HG03575 (cell line): ENCODE measurements around the gene CDK15.

ENCODE experiments used
- ATAC-seq: cut with Tn5 transposase; IDR thresholded peaks from one replicate; pipeline ENCODE4 v1.9.1; 2021; ENCODE audit not compliant: unreplicated experiment, insufficient number of reproducible peaks, low FRiP score; ENCODE audit errors: extremely low read depth

The CDK15 gene

DNA sequence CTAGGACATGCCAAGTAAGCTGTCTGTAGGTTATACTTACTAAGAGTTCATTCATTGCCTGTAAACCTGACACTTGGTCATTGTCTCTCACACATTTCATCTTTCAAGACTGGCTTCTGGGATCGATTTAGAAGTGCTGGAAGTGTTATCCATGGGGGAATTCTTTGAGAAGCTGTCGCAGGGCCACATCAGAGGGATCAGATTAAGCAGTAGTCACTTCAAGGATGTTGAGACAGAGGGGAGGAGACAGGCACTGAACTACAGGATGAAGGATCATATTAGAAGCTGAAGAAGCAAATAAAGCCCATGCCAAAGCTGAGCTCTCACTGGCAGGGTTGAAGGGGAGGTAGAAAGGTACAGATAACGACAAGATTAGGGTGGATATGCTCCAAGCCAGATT lies 49.0 kb downstream of the CDK15 start:
- ATAC-seq, result no peak

DNA sequence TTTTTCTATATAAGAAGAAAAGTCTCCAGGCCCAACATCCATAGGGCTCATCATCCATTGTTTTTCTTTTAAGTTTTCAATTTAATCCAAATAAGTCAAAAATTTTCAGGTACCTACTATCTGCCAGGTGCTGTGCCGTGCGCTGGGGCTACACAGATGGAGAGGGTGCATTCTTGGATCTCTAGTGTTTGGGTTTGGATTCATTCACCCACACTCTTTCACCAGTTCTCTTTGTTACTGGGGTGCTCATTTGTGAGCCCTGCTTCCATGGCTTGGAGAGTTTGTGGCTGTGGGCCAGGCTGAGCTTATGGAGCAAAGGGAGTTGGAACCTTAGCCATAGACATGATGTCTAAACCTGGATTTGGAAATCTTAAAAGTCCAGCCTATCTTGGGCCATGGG lies 51.0 kb downstream of the CDK15 start:
- ATAC-seq, result no peak

DNA sequence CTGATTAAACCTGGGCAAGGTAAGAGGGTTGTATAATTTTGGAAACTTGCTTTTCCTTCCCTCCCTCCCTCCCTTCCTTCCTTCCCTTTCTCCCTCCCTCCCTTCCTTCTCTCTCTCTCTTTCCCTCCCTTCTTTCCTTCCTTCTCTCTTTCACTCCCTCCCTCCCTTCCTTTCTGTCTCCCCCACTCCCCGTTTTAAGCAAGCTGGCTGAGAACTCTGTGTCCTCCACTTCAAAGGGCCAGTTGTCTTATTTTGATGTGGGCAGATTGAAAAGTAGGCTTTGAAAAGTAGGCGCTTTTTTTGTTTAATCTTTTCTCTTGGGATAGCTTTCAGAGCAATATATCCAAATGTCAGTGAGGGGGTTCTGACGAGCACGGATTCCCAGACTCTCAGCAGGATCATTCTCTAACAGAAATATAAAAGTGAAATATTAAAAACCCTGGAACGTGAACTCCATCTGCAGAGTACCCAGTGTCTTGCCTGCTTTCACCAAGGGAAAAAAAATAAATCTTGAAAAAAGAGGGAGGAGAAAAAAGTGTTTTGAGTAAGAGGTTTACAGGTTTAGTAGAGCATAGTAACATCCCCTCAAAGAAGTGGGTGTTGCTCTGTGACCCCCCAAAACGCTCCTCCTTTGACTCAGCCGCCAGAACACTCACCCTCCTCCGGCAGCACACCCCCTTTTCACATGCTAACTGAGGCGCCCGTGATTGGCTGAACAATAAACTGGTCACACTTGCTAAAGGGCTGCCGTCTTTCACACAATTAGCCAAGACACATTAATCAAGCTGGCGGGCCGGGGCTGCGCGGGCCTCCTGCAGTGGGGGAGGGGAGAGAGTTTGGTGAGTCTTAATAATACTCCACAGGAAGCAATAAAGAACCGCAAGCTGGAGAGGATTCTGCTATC lies 52.2 kb downstream of the CDK15 start:
- ATAC-seq, result no peak

DNA sequence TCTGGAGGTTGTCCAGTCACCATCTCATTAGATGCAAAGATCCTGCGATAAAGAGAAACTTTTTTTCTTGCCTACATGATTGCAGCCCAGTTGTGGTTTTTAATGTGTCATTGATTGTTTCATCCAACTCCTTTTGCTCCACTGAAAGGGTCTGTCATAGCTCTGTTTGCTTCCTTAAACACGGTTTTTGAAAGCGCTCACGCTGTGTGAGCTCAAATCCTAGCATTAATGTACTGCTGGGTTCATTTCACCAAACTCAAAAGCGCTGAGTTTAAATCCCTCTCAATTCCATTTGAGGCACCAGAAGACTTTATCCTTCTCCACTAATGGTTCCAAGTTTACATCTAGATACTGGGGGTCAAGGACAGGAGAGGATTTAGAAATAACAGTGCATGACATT lies 53.6 kb downstream of the CDK15 start:
- no peak for ATAC-seq

DNA sequence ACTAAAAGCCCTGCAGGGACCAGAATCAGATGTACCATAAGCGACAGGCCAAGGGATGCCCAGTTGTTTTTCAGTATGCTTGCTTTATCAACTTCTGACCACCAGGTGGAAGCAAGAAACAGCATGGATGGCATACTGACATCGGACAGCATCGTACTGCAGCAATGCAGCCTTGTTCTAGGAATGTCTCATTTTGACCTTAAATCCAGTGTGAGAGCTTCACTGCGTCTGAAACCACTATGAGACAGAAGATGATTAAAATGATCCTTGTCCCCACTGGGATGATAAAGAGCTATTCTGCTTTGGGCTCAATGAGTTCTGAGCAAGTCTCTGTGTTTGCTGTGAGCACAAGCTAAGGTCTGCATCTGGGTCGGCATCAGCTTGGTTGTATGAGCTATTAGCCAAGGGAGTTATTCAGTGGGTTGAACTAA lies 54.3 kb downstream of the CDK15 start:
- no peak for ATAC-seq

DNA sequence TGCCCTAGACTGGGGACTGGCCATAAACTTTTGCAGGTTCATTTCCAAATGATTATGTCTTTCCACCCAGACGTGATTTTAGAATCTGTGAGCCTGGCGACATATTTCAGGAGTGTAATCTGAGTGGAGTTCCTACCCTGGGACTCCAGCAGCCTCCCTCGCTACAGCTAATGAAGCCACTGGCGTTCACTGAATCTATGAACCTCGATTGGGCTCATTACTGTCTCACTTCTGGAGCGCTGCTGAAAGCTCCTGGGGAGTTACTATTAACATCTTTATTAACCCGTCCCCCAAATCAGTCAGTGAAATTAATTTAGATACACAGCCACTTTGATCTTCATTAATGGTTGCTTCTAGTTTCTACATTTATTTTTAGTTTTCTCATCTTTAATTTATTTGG lies 56.5 kb downstream of the CDK15 start:
- no peak for ATAC-seq

DNA sequence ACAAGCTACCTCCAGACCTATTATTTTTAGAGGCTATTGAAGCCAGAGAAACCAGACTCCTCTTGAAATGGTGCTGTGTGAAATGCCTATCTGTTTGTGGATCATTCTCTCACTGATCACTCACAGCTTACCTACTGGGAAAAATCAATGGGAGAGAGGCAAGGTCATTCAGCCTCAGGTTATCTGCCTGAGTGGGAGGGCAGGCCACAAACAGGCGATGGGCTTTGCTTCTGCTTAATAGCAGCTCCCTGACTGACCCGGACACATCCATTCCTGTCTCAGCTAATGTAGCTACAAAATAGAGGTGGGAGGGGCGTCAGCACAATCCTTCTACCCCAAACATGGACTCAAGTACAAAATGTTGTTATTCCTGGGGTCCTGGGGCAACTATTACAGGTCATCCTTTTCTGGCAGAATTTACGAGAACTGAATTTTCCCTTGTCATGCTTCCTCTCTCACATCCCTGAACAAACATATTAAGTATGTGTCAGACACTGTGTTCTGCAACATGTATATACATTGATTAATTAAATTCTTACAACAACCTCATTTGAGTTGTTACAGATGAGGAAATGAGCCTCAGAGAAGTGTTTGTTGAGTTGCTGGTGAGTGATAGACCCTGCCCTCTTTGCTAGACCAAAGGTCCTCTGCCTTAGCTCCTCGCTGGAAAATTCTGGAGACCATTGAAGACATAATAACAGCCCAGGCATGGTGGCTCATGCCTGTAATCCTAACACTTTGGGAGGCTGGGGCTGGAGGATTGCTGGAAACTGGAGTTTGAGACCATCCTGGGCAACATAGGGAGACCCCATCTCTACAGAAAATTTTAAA lies 60.5 kb downstream of the CDK15 start:
- no peak for ATAC-seq

DNA sequence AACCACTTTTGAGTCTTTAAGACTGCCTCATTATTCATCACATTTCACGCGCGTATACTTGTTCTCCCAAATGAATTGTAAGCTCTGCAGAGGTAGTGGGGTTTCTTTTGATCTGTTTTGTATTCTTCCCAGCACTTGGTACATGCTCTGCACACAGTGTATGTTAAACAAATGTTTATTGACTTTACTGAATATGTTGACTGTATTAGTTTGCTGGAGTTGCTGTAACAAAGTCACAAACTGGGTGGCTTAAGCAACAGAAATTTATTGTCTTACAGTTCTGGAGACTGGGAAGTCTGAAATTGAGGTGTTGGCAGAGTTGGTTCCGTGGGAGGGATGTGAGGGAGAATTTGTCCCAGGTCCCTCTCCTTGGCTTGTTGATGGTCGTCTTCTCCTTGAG lies 65.1 kb downstream of the CDK15 start:
- no peak for ATAC-seq

DNA sequence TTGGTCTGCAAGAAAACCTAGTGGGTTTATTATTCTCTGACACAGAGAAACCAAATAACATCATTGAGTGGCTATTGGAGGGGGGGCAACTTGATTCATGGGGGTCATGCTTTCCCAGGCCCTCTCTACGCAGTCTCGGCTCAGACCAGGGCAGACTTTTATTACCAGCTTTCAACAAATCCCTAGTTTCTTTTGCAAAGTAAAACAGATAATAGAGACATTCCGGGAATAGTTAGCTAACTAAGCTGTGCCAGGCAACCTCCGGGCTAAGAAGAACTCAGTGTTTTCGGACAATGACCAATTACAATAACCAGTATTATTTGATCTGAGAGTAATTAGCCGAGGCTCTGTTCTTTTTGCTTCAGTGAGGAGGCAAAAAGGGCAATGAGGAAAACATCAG lies 66.3 kb downstream of the CDK15 start:
- ATAC-seq, result no peak

DNA sequence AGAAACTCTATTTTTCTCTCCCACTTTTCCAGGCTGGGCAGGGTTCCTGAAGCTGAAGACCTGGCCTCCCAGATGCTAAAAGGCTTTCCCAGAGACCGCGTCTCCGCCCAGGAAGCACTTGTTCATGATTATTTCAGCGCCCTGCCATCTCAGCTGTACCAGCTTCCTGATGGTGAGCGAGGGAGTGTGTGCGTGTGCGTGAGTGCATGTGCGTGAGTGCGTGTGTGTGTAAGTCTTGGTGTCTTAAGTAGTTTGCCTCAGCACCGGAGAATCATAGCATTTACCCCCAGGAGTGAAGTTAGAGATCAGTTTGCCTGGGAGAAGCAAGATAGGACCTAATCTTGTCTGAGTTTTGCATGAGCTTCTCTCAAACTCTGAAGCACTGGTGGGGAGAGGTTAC lies 73.7 kb downstream of the CDK15 start:
- ATAC-seq, result no peak

DNA sequence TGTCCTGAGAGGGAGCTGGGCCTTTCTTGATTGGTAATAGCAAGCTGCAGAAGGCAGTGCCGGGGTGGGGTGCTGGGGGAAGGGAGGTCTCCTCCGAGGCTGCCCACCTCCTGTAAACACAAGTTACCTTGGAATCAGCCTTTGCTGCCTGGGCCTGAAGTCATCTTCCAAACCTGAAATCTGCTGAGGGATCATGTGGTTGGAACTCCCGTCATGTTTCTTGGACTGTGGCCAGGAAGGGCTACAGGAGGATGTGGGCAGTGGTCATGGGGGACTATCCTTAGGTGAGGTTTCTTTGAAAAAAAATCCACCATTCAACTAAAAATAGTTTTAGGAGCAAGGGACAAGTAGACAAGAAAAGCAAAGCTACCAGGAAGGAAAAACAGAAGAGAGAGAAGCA lies 74.2 kb downstream of the CDK15 start:
- ATAC-seq, result no peak

DNA sequence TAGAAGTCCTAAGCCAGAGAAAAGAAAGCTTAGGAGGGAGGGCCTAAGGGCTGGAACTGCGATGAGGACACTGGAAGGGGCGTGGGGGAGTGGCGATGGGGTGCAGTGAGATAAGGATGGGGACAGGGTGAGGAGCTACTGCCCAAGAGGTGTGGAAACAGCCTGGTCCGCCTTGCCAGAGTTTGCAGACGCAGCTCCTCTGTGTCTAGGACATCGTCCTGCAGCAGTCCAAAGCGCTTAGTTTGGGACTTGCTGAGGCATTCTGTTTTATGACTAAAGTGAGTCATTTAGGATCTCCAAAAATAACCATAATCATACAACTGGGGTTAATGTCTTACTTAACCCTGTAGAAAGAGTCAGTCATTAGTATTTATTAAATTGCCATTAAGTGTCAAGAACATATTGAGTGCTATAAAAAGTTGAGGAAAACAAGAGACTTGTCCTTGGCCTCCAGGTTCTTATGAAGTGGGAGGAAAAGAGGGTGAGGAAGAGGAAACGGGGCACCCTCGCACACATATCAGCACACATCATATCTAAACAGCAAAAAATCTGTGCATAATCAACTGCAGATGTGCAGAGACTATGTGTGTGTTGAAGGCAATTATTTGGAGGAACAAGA lies 74.8 kb downstream of the CDK15 start:
- no peak for ATAC-seq

DNA sequence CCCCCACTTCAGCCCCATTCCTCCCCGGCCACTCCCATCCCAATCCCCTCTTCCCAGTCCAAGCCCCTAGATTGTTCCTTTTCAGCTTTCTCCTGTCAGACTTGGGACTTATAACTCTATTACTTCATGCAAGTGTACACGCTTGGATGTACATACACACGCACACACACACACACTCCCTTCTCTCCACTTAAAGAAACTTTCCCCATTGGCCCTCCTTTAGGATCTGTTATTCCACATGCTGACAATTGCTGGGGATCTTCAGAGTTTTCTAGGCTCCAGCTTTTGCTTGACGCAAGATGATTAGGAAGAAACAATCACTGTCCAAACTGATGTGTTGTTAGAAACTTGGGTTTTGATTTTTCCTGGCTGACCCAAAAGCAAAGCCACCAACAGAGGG lies 75.4 kb downstream of the CDK15 start:
- ATAC-seq, result no peak

DNA sequence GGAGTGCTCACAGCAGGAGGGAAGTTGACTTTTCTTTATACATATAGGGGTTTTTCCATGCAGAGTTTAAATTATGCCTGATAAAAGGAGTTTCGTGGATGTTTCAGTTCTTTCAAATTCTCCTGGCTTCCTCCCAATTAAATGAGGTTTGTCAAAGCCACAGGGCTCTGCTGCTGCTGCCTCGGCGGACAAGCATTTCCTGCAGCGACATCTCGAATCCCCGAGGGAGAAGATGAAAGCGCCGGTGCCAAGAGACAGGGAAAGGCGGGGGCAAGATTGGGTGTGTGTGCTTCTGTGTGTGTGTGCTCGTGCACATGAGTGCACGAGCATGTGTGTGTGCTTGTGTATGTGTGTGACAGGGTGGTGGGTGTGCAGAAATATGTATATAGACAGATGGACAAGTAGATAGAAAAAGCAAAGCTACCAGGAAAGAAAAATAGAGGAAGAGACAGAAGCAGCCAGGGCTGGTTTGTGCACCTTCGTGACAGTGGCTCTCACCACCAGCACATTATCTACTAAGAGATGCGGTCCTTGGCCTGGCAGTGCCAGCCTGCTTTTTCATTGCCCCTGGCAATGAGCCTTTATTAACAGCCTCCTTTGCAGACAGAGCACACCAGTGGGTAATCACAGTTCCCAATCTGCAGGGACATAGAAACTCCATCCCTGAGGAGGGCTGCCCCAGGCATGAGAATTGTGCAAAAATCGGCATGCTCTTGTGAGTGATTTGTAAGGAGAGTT lies 76.2 kb downstream of the CDK15 start:
- ATAC-seq, result no peak

DNA sequence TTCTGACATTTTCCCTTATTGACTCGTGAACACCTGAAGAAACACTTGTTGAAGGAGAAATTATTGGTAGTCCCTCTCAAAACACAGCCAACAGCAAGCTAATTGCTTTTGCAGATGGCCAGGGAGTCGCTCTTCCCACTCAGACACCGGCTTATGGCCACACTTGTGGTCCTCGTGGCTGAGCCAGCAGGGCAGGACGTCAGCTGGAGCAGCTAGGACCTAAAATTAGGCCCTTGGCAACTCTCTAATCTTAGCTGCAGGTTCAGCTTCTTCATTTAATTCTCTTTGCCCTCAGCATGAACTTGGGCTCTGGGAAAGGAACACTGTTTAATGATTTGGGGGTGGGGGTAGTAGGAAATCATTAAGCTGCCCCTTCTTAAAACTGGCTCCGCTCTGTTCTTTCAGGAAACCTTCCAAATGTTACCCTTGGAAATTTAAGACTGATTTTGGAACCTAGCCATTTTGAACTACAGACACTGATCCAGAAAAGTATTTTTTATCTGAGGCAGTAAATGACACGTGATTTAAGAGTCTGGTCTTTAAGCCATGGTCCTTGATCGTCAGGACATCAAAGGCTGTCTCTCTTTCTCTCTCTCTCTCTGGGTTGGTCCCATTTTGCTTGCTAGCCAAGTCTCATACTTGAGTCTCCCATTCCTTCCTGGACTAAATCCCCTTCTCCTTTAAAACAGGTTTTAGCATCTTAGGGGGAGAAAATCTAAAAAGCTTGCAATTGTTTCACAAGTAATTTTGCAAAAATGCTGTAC lies 77.5 kb downstream of the CDK15 start:
- ATAC-seq, result no peak

DNA sequence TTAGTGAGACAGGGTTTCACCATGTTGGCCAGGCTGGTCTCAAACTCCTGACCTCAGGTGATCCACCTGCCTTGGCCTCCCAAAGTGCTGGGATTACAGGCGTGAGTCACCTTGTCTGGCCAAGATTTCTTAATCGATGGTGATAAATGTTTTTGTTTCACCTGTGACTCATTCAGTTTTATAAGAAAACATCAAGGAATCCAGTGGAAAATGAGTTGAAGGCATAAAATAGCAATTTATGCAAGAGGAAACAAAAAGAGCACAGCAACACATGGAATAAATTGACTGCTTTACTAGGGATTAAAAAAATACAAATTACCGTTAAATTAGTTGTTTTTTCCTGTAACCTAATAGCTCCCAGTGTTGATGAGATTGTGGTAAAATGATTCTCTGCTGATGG lies 80.2 kb downstream of the CDK15 start:
- no peak for ATAC-seq

DNA sequence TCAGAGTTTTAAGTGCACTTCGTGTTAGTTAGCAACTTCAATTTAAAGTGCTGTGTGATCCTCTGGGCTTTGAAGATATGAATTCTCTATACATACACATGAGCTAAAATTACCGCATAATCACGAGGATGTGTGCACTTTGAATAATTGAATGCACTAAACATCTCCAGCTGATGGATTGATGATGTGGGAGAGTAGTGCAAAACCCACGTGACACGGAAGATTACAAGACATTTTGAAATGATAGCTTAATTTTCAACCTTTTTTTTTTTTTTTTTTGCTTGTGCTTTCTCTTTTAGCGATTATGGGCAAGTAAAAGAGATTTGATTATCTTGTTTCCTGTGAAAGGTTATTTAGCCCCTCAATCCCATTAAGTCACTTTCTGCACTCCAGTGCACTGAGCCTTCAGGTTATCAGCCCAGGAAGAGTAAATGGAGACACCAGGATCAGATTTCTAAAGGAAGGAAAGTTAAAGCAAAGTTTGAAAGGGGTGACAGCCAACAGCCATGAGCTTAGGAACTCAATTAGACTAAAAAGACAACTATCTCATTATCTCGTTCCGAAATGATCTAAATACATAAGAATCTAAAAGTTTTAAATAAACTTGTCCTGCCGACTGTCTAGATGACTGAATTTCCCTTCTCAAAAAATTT lies 81.6 kb downstream of the CDK15 start:
- no peak for ATAC-seq

DNA sequence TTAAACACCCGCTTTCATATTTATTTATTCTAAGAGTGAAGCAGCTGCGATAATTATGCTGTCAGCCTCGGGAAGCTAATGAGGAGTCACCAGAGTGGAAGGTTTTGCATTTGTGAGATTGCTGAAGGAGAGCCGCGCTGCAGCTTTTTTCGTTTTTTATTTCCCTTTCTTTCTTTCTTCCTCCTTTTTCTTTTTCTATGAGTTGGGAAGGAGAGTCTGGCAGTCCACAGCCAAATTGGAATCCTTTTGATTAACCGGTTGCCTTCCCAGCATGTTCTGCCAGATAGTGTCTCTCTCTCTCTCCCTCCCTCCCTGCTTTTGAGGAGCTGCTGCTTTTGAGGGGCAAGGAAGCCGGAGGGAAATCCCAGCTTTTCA lies 82.1 kb downstream of the CDK15 start:
- ATAC-seq, result no peak
